DOHH2 (cell line): ENCODE measurements around the gene BLVRB.

Experiments used
- EZH2phosphoT487 ChIP-seq: fragments of 200-600 bp; sonication (generic); IDR thresholded peaks from 2 replicates; pipeline ENCODE4 v1.6.1; 2017; ENCODE audit warnings: borderline replicate concordance, mild to moderate bottlenecking, antibody characterized with exemption, low read length, moderate library complexity, mixed read lengths
- TF ChIP-seq, protein P1 (sequence below): fragments of 200-600 bp; sonication (generic); IDR thresholded peaks from one replicate; pipeline ENCODE4 v1.5.1; 2014; ENCODE audit warnings: antibody characterized with exemption, mild to moderate bottlenecking, low read depth, low read length; ENCODE audit not compliant: poor library complexity, severe bottlenecking

DNA sequence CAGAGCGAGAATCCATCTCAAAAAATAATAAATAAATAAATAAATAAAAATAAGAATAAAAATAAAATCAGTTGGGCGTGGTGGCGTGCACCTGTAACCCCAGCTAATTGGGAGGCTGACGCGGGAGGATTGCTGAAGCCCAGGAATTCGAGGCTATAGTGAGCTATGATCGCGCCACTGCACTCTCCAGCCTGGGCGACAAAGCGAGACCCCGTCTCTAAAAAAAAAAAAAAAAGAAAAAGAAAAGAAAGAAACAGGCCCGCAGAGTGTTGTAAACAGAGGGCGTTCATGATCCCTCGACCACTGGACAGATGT is 45.1 kb downstream of the BLVRB start:
- TF ChIP-seq, protein P1, sequence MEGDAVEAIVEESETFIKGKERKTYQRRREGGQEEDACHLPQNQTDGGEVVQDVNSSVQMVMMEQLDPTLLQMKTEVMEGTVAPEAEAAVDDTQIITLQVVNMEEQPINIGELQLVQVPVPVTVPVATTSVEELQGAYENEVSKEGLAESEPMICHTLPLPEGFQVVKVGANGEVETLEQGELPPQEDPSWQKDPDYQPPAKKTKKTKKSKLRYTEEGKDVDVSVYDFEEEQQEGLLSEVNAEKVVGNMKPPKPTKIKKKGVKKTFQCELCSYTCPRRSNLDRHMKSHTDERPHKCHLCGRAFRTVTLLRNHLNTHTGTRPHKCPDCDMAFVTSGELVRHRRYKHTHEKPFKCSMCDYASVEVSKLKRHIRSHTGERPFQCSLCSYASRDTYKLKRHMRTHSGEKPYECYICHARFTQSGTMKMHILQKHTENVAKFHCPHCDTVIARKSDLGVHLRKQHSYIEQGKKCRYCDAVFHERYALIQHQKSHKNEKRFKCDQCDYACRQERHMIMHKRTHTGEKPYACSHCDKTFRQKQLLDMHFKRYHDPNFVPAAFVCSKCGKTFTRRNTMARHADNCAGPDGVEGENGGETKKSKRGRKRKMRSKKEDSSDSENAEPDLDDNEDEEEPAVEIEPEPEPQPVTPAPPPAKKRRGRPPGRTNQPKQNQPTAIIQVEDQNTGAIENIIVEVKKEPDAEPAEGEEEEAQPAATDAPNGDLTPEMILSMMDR: no peak
- no peak for TF ChIP-seq EZH2phosphoT487
